Measurements from ENCODE around the gene WNT6. TPM values are rescaled to one million over a fixed set of nuclear protein-coding genes. Genes with fewer than 3 reads are reported as not detected.
A peak's percentile ranks its signal among the peaks of the same experiment; 100 is the strongest.
"Not testable (repeated sequence)": the region's sequence is repeated elsewhere in the genome, so short reads cannot be mapped to it uniquely, and the experiment has no call there.

Gene WNT6
- total and polyA plus RNA-seq, 3 experiments from 2014 or later = 0.27 to 0.42 (median 0.39) TPM

DNA sequence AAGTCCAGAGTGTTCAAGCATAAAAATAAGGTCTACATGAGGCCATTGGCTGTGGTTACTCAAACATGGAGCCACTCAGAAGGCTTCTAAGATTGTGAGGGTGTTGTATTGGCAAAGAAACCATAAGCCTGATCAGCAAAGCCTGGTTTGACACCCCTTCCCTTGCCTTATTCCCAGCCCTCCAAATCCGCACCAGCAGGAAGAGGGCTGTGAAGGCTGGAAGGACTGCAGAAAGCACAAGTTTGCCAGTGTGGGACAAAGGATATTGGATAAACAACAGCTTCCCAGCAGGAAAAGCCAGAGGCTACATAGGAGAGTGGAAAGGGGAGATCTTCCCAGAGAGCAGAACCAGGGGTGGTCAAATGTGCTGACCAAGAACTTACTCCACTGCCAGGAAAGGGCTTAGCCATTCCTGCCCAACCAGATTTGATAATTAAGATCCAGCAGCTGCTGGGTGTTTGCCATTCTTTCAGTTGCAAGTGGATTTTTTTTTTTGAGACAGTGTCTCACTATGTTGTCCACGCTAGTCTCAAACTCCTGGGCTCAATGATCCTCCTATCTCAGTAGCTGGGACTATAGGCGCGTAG lies 26.5 kb upstream of the WNT6 start:
- H3K27me3 ChIP-seq (ENCODE audit: insufficient read depth, low read length, poor library complexity, severe bottlenecking) = peaks cover 4% of the 10 kb centered on the region
- no peaks in the 10 kb centered on the region for H3K9me3 ChIP-seq (ENCODE audit: low read length)
- H3K4me3 ChIP-seq (ENCODE audit: low read length) = no peak overlapping the region
- no peak for DNase-seq
- no peak overlapping the region for H3K4me3 Mint-ChIP-seq
- H3K4me1 ChIP-seq (ENCODE audit: insufficient read depth, low read length) = no peaks in the 10 kb centered on the region
- no peak overlapping the region for H3K27ac ChIP-seq (ENCODE audit: low read depth, low read length)
- CTCF ChIA-PET = no interaction called here
- peak overlapping the region in 1 of 8 donors; percentile 31 for H3K27ac Mint-ChIP-seq
- POLR2A ChIA-PET = no interaction called here
- H3K9me3 Mint-ChIP-seq = peaks cover 4 to 16% (median 8%) of the 10 kb centered on the region in 5 donors
- H3K36me3 Mint-ChIP-seq = peaks cover 0 to 8% (median 3%) of the 10 kb centered on the region in 3 donors
- peaks cover 37 to 80% of the 10 kb centered on the region in 2 donors for H3K27me3 Mint-ChIP-seq
- no peaks in the 10 kb centered on the region for H3K4me1 Mint-ChIP-seq
- no peaks in the 10 kb centered on the region for H3K36me3 ChIP-seq (ENCODE audit: insufficient read depth, low read length)

DNA sequence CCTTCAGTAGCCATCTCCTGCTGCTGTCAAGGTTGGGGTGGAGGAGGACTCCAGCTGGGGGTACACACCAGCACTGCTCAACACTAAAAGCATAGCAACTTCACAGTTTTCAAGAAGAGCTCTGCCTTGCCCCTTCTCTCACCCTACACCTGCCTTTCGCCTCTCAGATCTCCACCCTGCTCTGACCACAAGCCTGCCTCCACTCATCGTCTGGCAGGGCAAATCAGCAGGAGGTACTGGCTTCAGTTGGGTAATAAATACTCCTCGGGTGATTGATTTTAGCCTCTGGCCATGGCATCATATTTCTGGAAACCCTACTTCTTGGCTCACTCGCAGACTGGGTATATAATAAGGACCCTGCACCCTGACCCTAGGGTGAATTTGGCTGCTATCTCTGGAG lies 24.9 kb upstream of the WNT6 start:
- Histone ChIP-seq H3K9me3 (ENCODE audit: low read length) (no peaks in the 10 kb centered on the region), H3K4me1 (ENCODE audit: insufficient read depth, low read length) (no peaks in the 10 kb centered on the region), H3K4me3 (ENCODE audit: low read length) (no peak overlapping the region), H3K27ac (ENCODE audit: low read depth, low read length) (no peak overlapping the region), H3K27me3 (ENCODE audit: insufficient read depth, low read length, poor library complexity, severe bottlenecking) (peaks cover 4% of the 10 kb centered on the region), H3K36me3 (ENCODE audit: insufficient read depth, low read length) (no peaks in the 10 kb centered on the region)
- Mint-ChIP-seq H3K36me3 (peaks cover 0 to 9% (median 3%) of the 10 kb centered on the region in 3 donors), H3K27me3 (peaks cover 31 to 79% of the 10 kb centered on the region in 2 donors), H3K4me1 (no peaks in the 10 kb centered on the region), H3K4me3 (no peak overlapping the region), H3K9me3 (peaks cover 9 to 21% (median 10%) of the 10 kb centered on the region in 5 donors), H3K27ac (peak overlapping the region in 1 of 8 donors; percentile 66)
- CTCF ChIA-PET = no interaction called here
- POLR2A ChIA-PET = no interaction called here
- DNase-seq = no peak

DNA sequence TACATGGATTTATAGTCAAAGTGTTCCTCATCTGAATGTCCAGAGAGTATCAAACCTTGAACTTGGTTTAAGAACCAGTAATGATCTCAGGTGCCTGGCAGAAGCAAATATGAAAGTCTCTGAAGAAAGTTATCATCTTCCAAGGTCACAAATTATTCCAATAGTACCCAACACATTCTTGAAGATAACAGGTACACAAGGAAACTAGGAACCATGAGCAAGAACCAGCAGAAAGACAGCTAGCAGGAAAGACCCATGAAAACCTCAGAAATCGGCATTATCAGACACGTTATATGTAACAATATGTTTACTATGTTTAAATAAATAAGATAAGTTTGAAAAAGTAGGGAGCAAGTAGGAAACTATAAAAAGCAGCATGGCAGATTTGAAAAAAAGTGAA lies 22.1 kb upstream of the WNT6 start:
- ChIA-PET CTCF (interaction anchor here (1.6 kb wide), 1 partner anchor 127 kb away, joined by 4 read pairs; the partner anchor contains the start of gene TTLL4), POLR2A (no interaction called here)
- H3K4me1 ChIP-seq (ENCODE audit: insufficient read depth, low read length) = no peaks in the 10 kb centered on the region
- H3K9me3 Mint-ChIP-seq = peaks cover 9 to 20% (median 11%) of the 10 kb centered on the region in 5 donors
- H3K4me3 ChIP-seq (ENCODE audit: low read length) = no peak overlapping the region
- H3K36me3 Mint-ChIP-seq = peaks cover 0 to 9% (median 3%) of the 10 kb centered on the region in 3 donors
- H3K4me1 Mint-ChIP-seq = no peaks in the 10 kb centered on the region
- peaks cover 36 to 74% of the 10 kb centered on the region in 2 donors for H3K27me3 Mint-ChIP-seq
- no peak overlapping the region for H3K4me3 Mint-ChIP-seq
- H3K9me3 ChIP-seq (ENCODE audit: low read length) = no peaks in the 10 kb centered on the region
- peaks cover 4% of the 10 kb centered on the region for H3K27me3 ChIP-seq (ENCODE audit: insufficient read depth, low read length, poor library complexity, severe bottlenecking)
- no peak for DNase-seq
- no peak overlapping the region for H3K27ac Mint-ChIP-seq
- H3K27ac ChIP-seq (ENCODE audit: low read depth, low read length) = no peak overlapping the region
- no peaks in the 10 kb centered on the region for H3K36me3 ChIP-seq (ENCODE audit: insufficient read depth, low read length)

- Mint-ChIP-seq H3K36me3 (peaks cover 0 to 9% (median 3%) of the 10 kb centered on the region in 3 donors), H3K9me3 (peaks cover 9 to 20% (median 12%) of the 10 kb centered on the region in 5 donors), H3K4me3 (no peak overlapping the region), H3K27me3 (peaks cover 32 to 64% of the 10 kb centered on the region in 2 donors), H3K27ac (peak overlapping the region in 1 of 8 donors; percentile 1), H3K4me1 (no peaks in the 10 kb centered on the region)
- no peaks in the 10 kb centered on the region for H3K27me3 ChIP-seq (ENCODE audit: insufficient read depth, low read length, poor library complexity, severe bottlenecking)
- H3K36me3 ChIP-seq (ENCODE audit: insufficient read depth, low read length) = no peaks in the 10 kb centered on the region
- ChIA-PET CTCF (no interaction called here), POLR2A (no interaction called here)
- H3K27ac ChIP-seq (ENCODE audit: low read depth, low read length) = no peak overlapping the region
- no peak for DNase-seq
- H3K9me3 ChIP-seq (ENCODE audit: low read length) = no peaks in the 10 kb centered on the region
- H3K4me3 ChIP-seq (ENCODE audit: low read length) = no peak overlapping the region
- no peaks in the 10 kb centered on the region for H3K4me1 ChIP-seq (ENCODE audit: insufficient read depth, low read length)
Observed at GRCh38 chr2:218839430-218839829, 20.2 kb upstream of the WNT6 start.

- no peaks in the 10 kb centered on the region for H3K4me1 Mint-ChIP-seq
- H3K27me3 Mint-ChIP-seq = peaks cover 32 to 61% of the 10 kb centered on the region in 2 donors
- no peaks in the 10 kb centered on the region for H3K36me3 ChIP-seq (ENCODE audit: insufficient read depth, low read length)
- no peak overlapping the region for H3K27ac ChIP-seq (ENCODE audit: low read depth, low read length)
- H3K4me3 ChIP-seq (ENCODE audit: low read length) = no peak overlapping the region
- H3K36me3 Mint-ChIP-seq = peaks cover 0 to 9% (median 3%) of the 10 kb centered on the region in 3 donors
- no peaks in the 10 kb centered on the region for H3K27me3 ChIP-seq (ENCODE audit: insufficient read depth, low read length, poor library complexity, severe bottlenecking)
- peaks cover 9 to 20% (median 12%) of the 10 kb centered on the region in 5 donors for H3K9me3 Mint-ChIP-seq
- no peak overlapping the region for H3K4me3 Mint-ChIP-seq
- no peaks in the 10 kb centered on the region for H3K4me1 ChIP-seq (ENCODE audit: insufficient read depth, low read length)
- ChIA-PET CTCF (no interaction called here), POLR2A (no interaction called here)
- no peaks in the 10 kb centered on the region for H3K9me3 ChIP-seq (ENCODE audit: low read length)
- no peak overlapping the region for H3K27ac Mint-ChIP-seq
- no peak for DNase-seq
Observed at GRCh38 chr2:218839888-218840287, 19.7 kb upstream of the WNT6 start.

GRCh38 chr2:218844334-218844733 lies 15.3 kb upstream of the WNT6 start:
- H3K27ac ChIP-seq (ENCODE audit: low read depth, low read length); H3K4me1 Mint-ChIP-seq; H3K4me3 Mint-ChIP-seq; H3K4me3 ChIP-seq (ENCODE audit: low read length); H3K9me3 Mint-ChIP-seq; H3K27ac Mint-ChIP-seq; H3K36me3 Mint-ChIP-seq; CTCF ChIA-PET; H3K4me1 ChIP-seq (ENCODE audit: insufficient read depth, low read length); POLR2A ChIA-PET; H3K9me3 ChIP-seq (ENCODE audit: low read length); DNase-seq; H3K27me3 ChIP-seq (ENCODE audit: insufficient read depth, low read length, poor library complexity, severe bottlenecking); H3K36me3 ChIP-seq (ENCODE audit: insufficient read depth, low read length): not testable (repeated sequence)
- peaks cover 25 to 29% of the 10 kb centered on the region in 2 donors for H3K27me3 Mint-ChIP-seq

GRCh38 chr2:218846963-218847362 lies 12.6 kb upstream of the WNT6 start:
- H3K4me3 Mint-ChIP-seq; H3K27ac ChIP-seq (ENCODE audit: low read depth, low read length); H3K36me3 Mint-ChIP-seq; H3K4me1 Mint-ChIP-seq; POLR2A ChIA-PET; H3K9me3 Mint-ChIP-seq; H3K27ac Mint-ChIP-seq; H3K9me3 ChIP-seq (ENCODE audit: low read length); H3K36me3 ChIP-seq (ENCODE audit: insufficient read depth, low read length); H3K4me3 ChIP-seq (ENCODE audit: low read length); H3K27me3 ChIP-seq (ENCODE audit: insufficient read depth, low read length, poor library complexity, severe bottlenecking); H3K4me1 ChIP-seq (ENCODE audit: insufficient read depth, low read length); DNase-seq: not testable (repeated sequence)
- CTCF ChIA-PET = interaction anchor here (0.5 to 2.1 kb wide), 15 partner anchors 23 to 572 kb away, joined by 3 to 32 read pairs (median 4); partner anchors contain the start of genes BCS1L, RNF25, STK36 and ZNF142
- peaks cover 21 to 22% of the 10 kb centered on the region in 2 donors for H3K27me3 Mint-ChIP-seq

DNA sequence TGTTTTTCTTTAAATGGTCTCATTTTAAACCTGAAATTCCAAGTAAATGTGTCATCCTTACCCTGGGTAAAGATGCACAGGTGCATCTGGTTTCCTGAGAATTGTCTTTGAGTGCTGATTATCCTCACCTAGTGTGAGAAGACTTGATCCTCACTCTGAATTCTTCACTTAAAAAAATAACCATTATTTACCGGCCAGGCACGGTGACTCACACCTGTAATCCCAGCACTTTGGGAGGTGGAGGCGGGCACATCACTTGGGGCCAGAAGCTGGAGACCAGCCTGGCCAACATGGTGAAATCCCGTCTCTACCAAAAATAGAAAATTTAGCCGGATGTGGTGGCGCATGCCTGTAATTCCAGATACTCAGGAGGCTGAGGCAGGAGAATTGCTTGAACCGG lies 9.9 kb upstream of the WNT6 start:
- DNase-seq = no peak
- ChIA-PET CTCF (interaction anchor here (0.7 to 1.2 kb wide), 4 partner anchors 37 to 202 kb away, joined by 3 to 4 read pairs (median 4); no protein-coding TSS in a partner anchor), POLR2A (no interaction called here)
- H3K4me3 Mint-ChIP-seq = no peak overlapping the region
- peaks cover 30 to 33% of the 10 kb centered on the region in 2 donors for H3K27me3 Mint-ChIP-seq
- Histone ChIP-seq H3K4me1 (ENCODE audit: insufficient read depth, low read length) (no peaks in the 10 kb centered on the region), H3K9me3 (ENCODE audit: low read length) (no peaks in the 10 kb centered on the region), H3K27me3 (ENCODE audit: insufficient read depth, low read length, poor library complexity, severe bottlenecking) (peaks cover 10% of the 10 kb centered on the region), H3K27ac (ENCODE audit: low read depth, low read length) (no peak overlapping the region), H3K4me3 (ENCODE audit: low read length) (no peak overlapping the region), H3K36me3 (ENCODE audit: insufficient read depth, low read length) (no peaks in the 10 kb centered on the region)
- H3K36me3 Mint-ChIP-seq = no peaks in the 10 kb centered on the region
- H3K9me3 Mint-ChIP-seq = no peaks in the 10 kb centered on the region
- H3K27ac Mint-ChIP-seq = no peak overlapping the region
- peaks cover 0 to 4% (median 3%) of the 10 kb centered on the region in 3 donors for H3K4me1 Mint-ChIP-seq
